Mesenchymal stem cell (in vitro differentiated cells and primary cell): Measurements from ENCODE around the gene USP9Y.

Experiments
- DNase-seq: peaks from one replicate; pipeline ENCODE4 v3.0.0-alpha.2; 2013
- H2AFZ ChIP-seq: one replicate; pipeline ENCODE4 v1.6.1; 2013; ENCODE audit warnings: low read depth, mild to moderate bottlenecking, control low read depth, inconsistent platforms, low read length, moderate library complexity
- H2AK5ac ChIP-seq: 2 replicates; pipeline ENCODE4 v1.6.1; 2013; ENCODE audit warnings: low read length, moderate library complexity, mild to moderate bottlenecking, inconsistent platforms; ENCODE audit not compliant: severe bottlenecking
- H2BK120ac ChIP-seq: one replicate; pipeline ENCODE4 v1.6.1; 2013; ENCODE audit warnings: low read depth, mild to moderate bottlenecking, inconsistent platforms, low read length, moderate library complexity
- H2BK12ac ChIP-seq, 2 experiments: one replicate each; pipeline ENCODE4 v1.6.1; 2013; ENCODE audit warnings: inconsistent platforms in 2 of 2, low read length in 2 of 2, mild to moderate bottlenecking in 2 of 2, moderate library complexity in 2 of 2, control low read depth in 1 of 2
- H2BK15ac ChIP-seq: one replicate; pipeline ENCODE4 v1.6.1; 2013; ENCODE audit warnings: mild to moderate bottlenecking, low read depth, inconsistent platforms; ENCODE audit not compliant: poor library complexity, severe bottlenecking
- H2BK5ac ChIP-seq: 2 replicates; pipeline ENCODE4 v1.6.1; 2013; ENCODE audit warnings: low read depth, mild to moderate bottlenecking, low read length, control low read depth, inconsistent platforms; ENCODE audit not compliant: poor library complexity, severe bottlenecking
- H3K14ac ChIP-seq, 2 experiments: one replicate each; pipeline ENCODE4 v1.6.1; 2013; ENCODE audit warnings: inconsistent platforms in 2 of 2, low read length in 2 of 2, control low read depth in 1 of 2, mild to moderate bottlenecking in 1 of 2, moderate library complexity in 1 of 2
- H3K18ac ChIP-seq, 2 experiments: one replicate each; pipeline ENCODE4 v1.6.1; 2013; ENCODE audit warnings: inconsistent platforms in 2 of 2, low read length in 2 of 2, control low read depth in 1 of 2, low read depth in 1 of 2, mild to moderate bottlenecking in 1 of 2
- H3K23ac ChIP-seq, 2 experiments: one replicate each; pipeline ENCODE4 v1.6.1; 2013; ENCODE audit warnings: inconsistent platforms in 2 of 2, low read length in 2 of 2, mild to moderate bottlenecking in 2 of 2, moderate library complexity in 2 of 2, control low read depth in 1 of 2
- H3K27ac ChIP-seq: 2 replicates; pipeline ENCODE4 v1.5.1; 2013; ENCODE audit warnings: mild to moderate bottlenecking, moderate library complexity, low read length, control low read depth, inconsistent platforms; ENCODE audit not compliant: poor library complexity, severe bottlenecking
- H3K27me3 ChIP-seq, 2 experiments: 2 replicates each; pipeline versions ENCODE4 v1.6.1 to v1.7.0; 2013; ENCODE audit warnings: low read length in 2 of 2, mild to moderate bottlenecking in 2 of 2, moderate library complexity in 2 of 2, control low read depth in 1 of 2, inconsistent platforms in 1 of 2; ENCODE audit not compliant: control insufficient read depth in 1 of 2, insufficient read depth in 1 of 2
- H3K36me3 ChIP-seq, 2 experiments: 2 replicates each; pipeline versions ENCODE4 v1.6.1 to v1.7.0; 2013; ENCODE audit warnings: low read length in 2 of 2, control low read depth in 1 of 2, inconsistent platforms in 1 of 2, low read depth in 1 of 2, mild to moderate bottlenecking in 1 of 2; ENCODE audit not compliant: insufficient read depth in 2 of 2, control insufficient read depth in 1 of 2
- H3K4ac ChIP-seq, 2 experiments: one replicate each; pipeline ENCODE4 v1.6.1; 2013; ENCODE audit warnings: inconsistent platforms in 2 of 2, low read length in 2 of 2, mild to moderate bottlenecking in 2 of 2, moderate library complexity in 2 of 2, control low read depth in 1 of 2, low read depth in 1 of 2
- H3K4me1 ChIP-seq: 2 replicates; pipeline ENCODE4 v1.6.1; 2013; ENCODE audit warnings: low read depth, low read length, control low read depth; ENCODE audit not compliant: control insufficient read depth, insufficient read depth
- H3K4me2 ChIP-seq: 2 replicates; pipeline ENCODE4 v1.6.1; 2013; ENCODE audit warnings: low read length, mild to moderate bottlenecking, inconsistent platforms; ENCODE audit not compliant: poor library complexity, severe bottlenecking
- H3K4me3 ChIP-seq, 2 experiments: 2 replicates each; pipeline versions ENCODE4 v1.5.1 to v1.7.0; 2013; ENCODE audit warnings: low read length in 2 of 2, mild to moderate bottlenecking in 2 of 2, control low read depth in 1 of 2, low read depth in 1 of 2; ENCODE audit not compliant: insufficient read depth in 1 of 2
- H3K79me1 ChIP-seq: replicated peaks from 2 replicates; pipeline ENCODE4 v1.6.1; 2013; ENCODE audit warnings: mild to moderate bottlenecking, control low read depth, low read length, inconsistent platforms; ENCODE audit not compliant: poor library complexity, severe bottlenecking
- H3K9ac ChIP-seq: 2 replicates; pipeline ENCODE4 v1.7.0; 2013; ENCODE audit warnings: mild to moderate bottlenecking, low read length, moderate library complexity
- H3K9me3 ChIP-seq: 2 replicates; pipeline ENCODE4 v1.7.0; 2013; ENCODE audit warnings: mild to moderate bottlenecking, low read length; ENCODE audit not compliant: control insufficient read depth
- H4K8ac ChIP-seq: one replicate; pipeline ENCODE4 v1.6.1; 2013; ENCODE audit warnings: inconsistent platforms, mild to moderate bottlenecking, low read length, moderate library complexity
- H4K91ac ChIP-seq: one replicate; pipeline ENCODE4 v1.6.1; 2013; ENCODE audit warnings: mild to moderate bottlenecking, low read length, inconsistent platforms
- WGBS: methylation state at CpG from one replicate; pipeline ENCODE4 v1.1.7; 2013; ENCODE audit warnings: mixed read lengths; 5-methylcytosine and 5-hydroxymethylcytosine counted together

Gene USP9Y

GRCh38 chrY:12741414-12741813, 40.4 kb downstream of the USP9Y start:
- no CpG with 5 or more reads among the region's 2 CpGs for WGBS
- Histone ChIP-seq H2BK12ac (no peak overlapping the region), H3K18ac (no peak overlapping the region), H4K91ac (no peak overlapping the region), H2BK15ac (no peak overlapping the region), H3K79me1 (peaks cover 3% of the 10 kb centered on the region), H2BK5ac (no peak overlapping the region), H3K27me3 (no peaks in the 10 kb centered on the region), H3K14ac (no peak overlapping the region), H3K36me3 (peaks cover 0 to 4% of the 10 kb centered on the region in 2 experiments), H2AFZ (no peak overlapping the region), H4K8ac (no peak overlapping the region), H3K27ac (no peak overlapping the region), H3K4me1 (no peaks in the 10 kb centered on the region), H3K4me2 (no peak overlapping the region), H2BK120ac (no peak overlapping the region), H3K4ac (no peak overlapping the region), H2AK5ac (no peak overlapping the region), H3K23ac (no peak overlapping the region), H3K4me3 (no peak overlapping the region), H3K9ac (no peak overlapping the region), H3K9me3 (no peaks in the 10 kb centered on the region)
- DNase-seq: no peak

GRCh38 chrY:12742725-12743124, 41.7 kb downstream of the USP9Y start:
- no peak overlapping the region for H3K18ac ChIP-seq
- H3K27ac ChIP-seq: no peak overlapping the region
- H3K4me3 ChIP-seq: no peak overlapping the region
- H3K14ac ChIP-seq: no peak overlapping the region
- 100% methylated on average over 1 of the region's 4 CpGs for WGBS
- no peak overlapping the region for H3K4ac ChIP-seq
- peaks cover 3% of the 10 kb centered on the region for H3K79me1 ChIP-seq
- no peak overlapping the region for H3K23ac ChIP-seq
- H3K36me3 ChIP-seq: peaks cover 0 to 4% of the 10 kb centered on the region in 2 experiments
- H2AFZ ChIP-seq: no peak overlapping the region
- no peak overlapping the region for H2AK5ac ChIP-seq
- no peak overlapping the region for H2BK12ac ChIP-seq
- H3K27me3 ChIP-seq: no peaks in the 10 kb centered on the region
- no peak for DNase-seq
- no peaks in the 10 kb centered on the region for H3K4me1 ChIP-seq
- no peak overlapping the region for H3K4me2 ChIP-seq
- H2BK5ac ChIP-seq: no peak overlapping the region
- H3K9ac ChIP-seq: no peak overlapping the region
- H4K91ac ChIP-seq: no peak overlapping the region
- H4K8ac ChIP-seq: no peak overlapping the region
- H2BK15ac ChIP-seq: no peak overlapping the region
- H3K9me3 ChIP-seq: no peaks in the 10 kb centered on the region
- no peak overlapping the region for H2BK120ac ChIP-seq

- H3K4me2 ChIP-seq: no peak overlapping the region
- no peaks in the 10 kb centered on the region for H3K4me1 ChIP-seq
- H3K4ac ChIP-seq: no peak overlapping the region
- H2AFZ ChIP-seq: no peak overlapping the region
- H3K27me3 ChIP-seq: no peaks in the 10 kb centered on the region
- H2BK5ac ChIP-seq: no peak overlapping the region
- no peak overlapping the region for H3K18ac ChIP-seq
- peaks cover 0 to 4% of the 10 kb centered on the region in 2 experiments for H3K36me3 ChIP-seq
- H2AK5ac ChIP-seq: no peak overlapping the region
- DNase-seq: no peak
- H4K8ac ChIP-seq: no peak overlapping the region
- no peak overlapping the region for H4K91ac ChIP-seq
- no peak overlapping the region for H3K23ac ChIP-seq
- no peak overlapping the region for H3K14ac ChIP-seq
- no peak overlapping the region for H3K27ac ChIP-seq
- no peak overlapping the region for H2BK15ac ChIP-seq
- H2BK120ac ChIP-seq: no peak overlapping the region
- no peak overlapping the region for H3K4me3 ChIP-seq
- no peaks in the 10 kb centered on the region for H3K9me3 ChIP-seq
- H2BK12ac ChIP-seq: no peak overlapping the region
- H3K9ac ChIP-seq: no peak overlapping the region
- WGBS: no CpG with 5 or more reads among the region's 2 CpGs
- H3K79me1 ChIP-seq: peaks cover 4% of the 10 kb centered on the region
Measured at GRCh38 chrY:12744091-12744490, 43.1 kb downstream of the USP9Y start.

GRCh38 chrY:12749293-12749692, 48.3 kb downstream of the USP9Y start:
- no peak overlapping the region for H2BK15ac ChIP-seq
- H3K4me2 ChIP-seq: no peak overlapping the region
- H3K27me3 ChIP-seq: no peaks in the 10 kb centered on the region
- no peak overlapping the region for H2AFZ ChIP-seq
- no peak overlapping the region for H3K23ac ChIP-seq
- H4K8ac ChIP-seq: no peak overlapping the region
- H3K14ac ChIP-seq: no peak overlapping the region
- no peak overlapping the region for H2BK5ac ChIP-seq
- no peak overlapping the region for H3K18ac ChIP-seq
- H3K9ac ChIP-seq: no peak overlapping the region
- H3K4me1 ChIP-seq: no peaks in the 10 kb centered on the region
- H2AK5ac ChIP-seq: no peak overlapping the region
- 45% methylated on average over 1 of the region's 1 CpG for WGBS
- no peak overlapping the region for H4K91ac ChIP-seq
- peaks cover 0 to 3% of the 10 kb centered on the region in 2 experiments for H3K36me3 ChIP-seq
- H3K9me3 ChIP-seq: no peaks in the 10 kb centered on the region
- H2BK12ac ChIP-seq: no peak overlapping the region
- H3K4me3 ChIP-seq: no peak overlapping the region
- H3K27ac ChIP-seq: no peak overlapping the region
- no peak overlapping the region for H2BK120ac ChIP-seq
- no peak overlapping the region for H3K4ac ChIP-seq
- peaks cover 7% of the 10 kb centered on the region for H3K79me1 ChIP-seq
- no peak for DNase-seq
